Measurements from ENCODE around the gene SPPL2B. TPM values are rescaled to one million over a fixed set of nuclear protein-coding genes. Genes with fewer than 3 reads are reported as not detected.

Gene SPPL2B
- total RNA-seq, 2 donors from 2014 or later: 20.7 to 36.9 TPM

DNA sequence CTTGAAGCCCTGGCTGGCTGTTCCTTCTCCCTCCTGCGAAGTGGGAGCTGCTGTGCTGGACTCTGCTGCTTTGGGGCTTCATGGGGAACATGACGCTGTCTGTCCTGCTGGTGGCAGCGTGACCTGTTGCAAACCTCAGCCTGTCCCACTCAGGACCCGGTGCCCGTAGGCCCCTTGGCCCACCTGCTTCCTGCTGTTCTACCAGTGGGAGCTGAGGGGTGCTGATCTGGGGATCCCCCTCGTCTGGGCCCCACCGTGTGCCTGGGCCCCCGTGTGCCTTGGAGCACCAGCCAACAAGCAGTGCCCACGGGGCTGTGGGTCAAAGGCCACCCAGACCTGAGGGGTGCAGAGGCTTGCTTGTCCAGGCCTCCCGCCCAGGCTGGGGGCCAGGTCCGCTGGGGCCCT lies 5.3 kb downstream of the SPPL2B start:
- no peak for DNase-seq (ENCODE audit: low spot score)
- intact Hi-C loops (cut with DNase I): no loop called here

DNA sequence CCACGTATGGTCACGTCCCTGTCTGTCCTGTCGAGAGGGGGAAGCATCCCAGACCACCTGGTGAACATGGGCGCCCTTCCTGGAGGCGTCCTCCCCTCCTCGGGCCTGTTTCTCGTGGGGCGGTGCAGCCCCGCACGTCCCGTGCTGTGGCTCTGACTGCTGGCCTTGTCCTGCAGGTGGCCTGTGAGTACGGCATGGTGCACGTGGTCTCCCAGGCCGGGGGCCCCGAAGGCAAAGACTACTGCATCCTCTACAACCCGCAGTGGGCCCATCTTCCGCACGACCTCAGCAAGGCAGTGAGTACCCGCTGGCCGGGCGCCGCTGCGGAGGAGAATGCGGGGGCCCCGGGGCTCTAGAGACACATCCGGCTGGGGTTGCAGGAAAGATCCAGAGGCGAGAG lies 5.9 kb downstream of the SPPL2B start:
- intact Hi-C loops (cut with DNase I): no loop called here
- DNase-seq (ENCODE audit: low spot score): no peak

DNA sequence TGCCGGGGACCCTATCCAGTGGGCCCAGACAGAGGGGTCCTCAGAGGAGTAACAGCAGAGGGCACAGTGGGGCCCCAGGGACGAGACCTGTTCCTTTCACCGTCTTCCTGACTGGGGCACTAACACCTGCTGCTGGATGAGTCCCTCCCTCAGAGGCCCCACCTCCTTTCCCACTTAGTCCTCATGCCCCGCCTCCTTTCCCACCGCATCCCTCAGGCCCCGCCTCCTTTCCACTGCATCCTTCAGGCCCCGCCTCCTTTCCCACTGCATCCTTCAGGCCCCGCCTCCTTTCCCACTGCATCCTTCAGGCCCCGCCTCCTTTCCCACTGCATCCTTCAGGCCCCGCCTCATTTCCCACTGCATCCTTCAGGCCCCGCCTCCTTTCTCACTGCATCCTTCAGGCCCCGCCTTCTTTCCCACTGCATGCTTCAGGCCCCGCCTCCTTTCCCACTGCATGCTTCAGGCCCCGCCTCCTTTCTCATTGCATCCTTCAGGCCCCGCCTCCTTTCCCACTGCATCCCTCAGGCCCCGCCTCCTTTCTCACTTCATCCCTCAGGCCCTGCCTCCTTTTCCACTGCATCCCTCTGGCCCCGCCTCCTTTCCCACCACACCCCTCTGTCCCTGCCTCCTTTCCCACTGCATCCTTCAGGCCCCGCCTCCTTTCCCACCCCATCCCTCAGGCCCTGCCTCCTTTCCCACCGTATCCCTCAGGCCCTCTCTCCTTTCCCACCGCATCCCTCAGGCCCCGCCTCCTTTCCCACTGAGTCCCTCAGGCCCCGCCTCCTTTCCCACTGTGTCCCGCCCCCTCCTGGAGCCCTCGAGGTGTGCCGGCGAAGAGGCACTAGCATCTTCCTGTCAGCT lies 6.7 kb downstream of the SPPL2B start:
- DNase-seq (ENCODE audit: low spot score): no peak
- intact Hi-C loops (cut with DNase I): no loop called here

DNA sequence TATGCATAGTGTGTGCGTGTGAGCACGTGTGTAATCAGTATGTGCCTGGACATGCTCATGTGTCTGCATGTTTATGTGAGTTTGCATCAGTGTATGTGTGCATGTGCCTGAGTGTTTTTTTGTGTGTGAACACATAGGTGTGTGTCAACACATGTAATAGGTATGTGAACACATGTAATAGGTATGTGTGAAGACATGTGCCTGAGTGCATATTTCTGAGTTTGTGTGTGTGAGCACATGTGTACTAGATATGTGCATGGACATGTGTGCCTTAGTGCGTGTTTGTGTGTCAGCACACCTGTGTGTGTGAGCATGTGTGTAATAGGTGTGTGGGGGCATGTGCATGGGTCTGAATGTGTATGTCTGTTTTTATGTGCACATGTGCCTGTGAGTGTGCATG lies 7.4 kb downstream of the SPPL2B start:
- no peak for DNase-seq (ENCODE audit: low spot score)
- intact Hi-C loops (cut with DNase I): no loop called here

DNA sequence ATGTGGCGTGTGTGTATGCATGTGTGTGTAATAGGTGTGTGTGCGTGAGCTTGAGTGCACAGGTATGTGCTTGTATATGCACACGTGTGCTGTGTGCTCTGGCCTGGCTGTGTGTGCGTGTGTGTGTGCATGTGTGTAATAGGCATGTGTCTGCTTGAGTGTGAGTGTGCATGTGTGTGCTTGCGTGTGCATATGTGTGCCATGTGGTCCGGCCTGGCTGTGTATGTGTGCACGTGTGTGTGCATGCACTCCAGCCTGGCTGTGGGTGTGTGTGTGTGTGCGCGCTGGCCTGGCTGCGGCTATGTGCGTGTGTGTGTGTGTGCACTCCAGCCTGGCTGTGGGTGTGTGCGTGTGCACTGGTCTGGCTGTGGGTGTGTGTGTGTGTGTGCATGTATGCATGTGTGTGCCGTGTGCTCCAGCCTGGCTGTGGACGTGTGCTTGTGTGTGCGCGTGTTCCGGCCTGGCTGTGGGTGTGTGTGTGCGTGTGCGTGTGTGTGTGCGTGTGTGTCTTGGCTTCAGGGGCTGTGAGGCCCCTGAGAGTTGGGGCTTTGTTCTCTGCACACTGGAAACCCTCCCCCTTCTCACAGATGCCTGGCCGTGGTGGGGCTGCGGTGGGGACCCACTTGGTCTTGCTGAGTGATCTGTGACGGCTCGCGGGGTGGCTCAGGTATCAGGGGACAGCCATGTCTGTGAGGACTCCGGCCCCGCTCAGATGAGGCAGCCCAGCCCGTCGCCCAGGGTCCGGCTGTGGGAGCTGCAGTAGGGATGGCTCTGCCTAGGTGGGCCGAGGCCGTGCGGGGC lies 8.2 kb downstream of the SPPL2B start:
- intact Hi-C loops (cut with DNase I): no loop called here
- no peak for DNase-seq (ENCODE audit: low spot score)

DNA sequence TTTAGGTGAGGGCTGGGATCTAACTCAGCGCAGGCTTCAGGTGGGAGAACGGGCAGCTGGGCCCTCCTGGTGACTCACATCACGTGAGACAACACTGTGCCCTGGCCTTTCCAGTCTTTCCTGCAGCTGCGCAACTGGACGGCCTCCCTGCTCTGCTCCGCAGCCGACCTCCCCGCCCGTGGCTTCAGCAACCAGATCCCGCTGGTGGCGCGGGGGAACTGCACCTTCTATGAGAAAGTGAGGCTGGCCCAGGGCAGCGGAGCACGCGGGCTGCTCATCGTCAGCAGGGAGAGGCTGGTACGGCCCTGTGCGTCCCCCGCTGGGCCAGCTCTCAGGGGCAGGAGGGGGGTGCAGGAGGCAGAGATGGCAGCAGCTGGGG lies 8.8 kb downstream of the SPPL2B start:
- no peak for DNase-seq (ENCODE audit: low spot score)
- intact Hi-C loops (cut with DNase I): no loop called here

DNA sequence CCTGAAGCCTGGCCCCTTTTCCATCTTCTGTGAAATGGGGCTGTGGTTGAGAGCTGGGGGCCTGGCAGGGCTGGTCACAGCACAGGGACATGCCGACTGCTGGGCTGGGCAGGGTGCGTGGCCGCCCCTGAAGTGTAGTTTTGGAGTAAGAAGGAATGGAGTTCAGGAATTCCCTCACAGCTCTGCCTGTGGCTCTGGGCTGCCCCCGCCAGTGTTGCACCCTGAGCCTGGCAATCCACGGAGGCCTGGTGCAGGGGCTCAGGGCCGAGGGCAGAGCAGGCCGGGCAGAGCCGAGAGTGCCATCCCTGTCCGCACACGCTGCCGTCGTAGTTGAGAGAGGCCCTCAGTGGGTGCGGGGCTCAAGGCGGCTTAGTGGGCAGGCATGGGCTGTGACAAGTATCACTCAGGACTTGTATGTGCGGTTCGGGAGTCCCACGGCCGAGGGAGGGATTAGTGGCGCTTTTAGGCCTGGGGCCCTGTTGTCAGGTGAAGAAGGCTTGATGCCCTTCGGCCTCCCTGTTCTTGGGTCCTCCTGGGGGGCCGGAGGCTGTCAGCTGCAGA lies 9.7 kb downstream of the SPPL2B start:
- intact Hi-C loops (cut with DNase I): no loop called here
- DNase-seq (ENCODE audit: low spot score): no peak

DNA sequence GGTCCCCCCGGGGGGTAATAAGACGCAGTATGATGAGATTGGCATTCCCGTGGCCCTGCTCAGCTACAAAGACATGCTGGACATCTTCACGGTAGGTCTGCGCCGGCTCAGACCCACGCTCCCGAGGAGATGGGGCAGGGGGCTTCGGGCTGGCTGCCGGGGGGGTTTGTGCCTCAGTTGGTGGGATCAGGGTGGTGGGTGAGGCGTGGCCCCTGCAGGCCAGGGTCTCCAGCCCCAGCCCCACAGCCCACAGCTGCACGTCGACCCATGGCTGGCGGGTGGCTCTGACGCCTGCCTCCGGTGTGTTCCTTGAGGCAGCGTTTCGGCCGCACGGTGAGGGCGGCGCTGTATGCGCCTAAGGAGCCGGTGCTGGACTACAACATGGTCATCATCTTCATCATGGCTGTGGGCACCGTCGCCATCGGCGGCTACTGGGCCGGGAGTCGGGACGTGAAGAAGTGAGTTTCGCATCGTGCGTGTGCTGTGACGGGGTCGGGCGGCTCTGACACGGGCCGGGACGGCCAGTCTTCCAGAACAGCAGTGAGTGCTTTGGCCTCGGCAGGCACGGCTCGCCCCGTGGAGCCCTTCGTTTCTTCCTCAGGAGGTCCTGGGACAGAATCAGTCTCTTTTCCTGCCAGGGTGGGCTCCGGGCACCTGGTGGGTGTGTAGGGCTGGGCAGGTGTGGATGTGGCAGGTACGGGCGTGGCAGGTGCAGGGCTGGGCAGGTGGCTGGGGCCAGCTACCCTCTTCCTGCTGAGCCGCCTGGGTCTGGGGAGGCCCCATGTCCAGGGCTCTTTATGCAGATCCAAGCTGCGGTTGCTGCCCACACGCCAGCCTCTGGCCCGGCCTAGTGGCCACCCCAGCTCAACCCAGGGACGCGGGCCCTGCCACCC lies 10.5 kb downstream of the SPPL2B start:
- DNase-seq (ENCODE audit: low spot score): no peak
- intact Hi-C loops (cut with DNase I): no loop called here

DNA sequence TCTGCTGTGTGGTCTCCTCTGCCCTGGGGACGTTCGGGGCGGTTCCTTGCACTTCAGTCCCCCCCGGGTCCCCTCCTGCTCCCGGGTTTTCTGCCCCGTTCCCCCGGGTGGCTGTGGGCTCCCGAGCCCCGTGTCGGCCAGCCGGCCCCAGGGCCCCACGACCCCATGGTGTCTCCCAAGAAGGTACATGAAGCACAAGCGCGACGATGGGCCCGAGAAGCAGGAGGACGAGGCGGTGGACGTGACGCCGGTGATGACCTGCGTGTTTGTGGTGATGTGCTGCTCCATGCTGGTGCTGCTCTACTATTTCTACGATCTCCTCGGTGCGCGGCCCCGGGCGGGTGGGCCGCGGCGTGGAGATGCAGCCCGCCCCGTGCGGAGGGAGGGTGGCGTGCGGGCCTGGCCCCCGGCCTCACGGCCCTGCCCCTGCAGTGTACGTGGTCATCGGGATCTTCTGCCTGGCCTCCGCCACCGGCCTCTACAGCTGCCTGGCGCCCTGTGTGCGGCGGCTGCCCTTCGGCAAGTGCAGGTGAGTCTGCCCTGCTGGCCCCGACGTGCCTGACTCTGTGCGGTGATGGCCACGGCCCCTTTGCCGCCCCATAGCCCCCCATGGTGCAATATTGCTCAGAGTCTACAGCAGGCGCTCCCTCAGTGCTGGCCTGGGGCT lies 11.3 kb downstream of the SPPL2B start:
- no peak for DNase-seq (ENCODE audit: low spot score)
- intact Hi-C loops (cut with DNase I): no loop called here

DNA sequence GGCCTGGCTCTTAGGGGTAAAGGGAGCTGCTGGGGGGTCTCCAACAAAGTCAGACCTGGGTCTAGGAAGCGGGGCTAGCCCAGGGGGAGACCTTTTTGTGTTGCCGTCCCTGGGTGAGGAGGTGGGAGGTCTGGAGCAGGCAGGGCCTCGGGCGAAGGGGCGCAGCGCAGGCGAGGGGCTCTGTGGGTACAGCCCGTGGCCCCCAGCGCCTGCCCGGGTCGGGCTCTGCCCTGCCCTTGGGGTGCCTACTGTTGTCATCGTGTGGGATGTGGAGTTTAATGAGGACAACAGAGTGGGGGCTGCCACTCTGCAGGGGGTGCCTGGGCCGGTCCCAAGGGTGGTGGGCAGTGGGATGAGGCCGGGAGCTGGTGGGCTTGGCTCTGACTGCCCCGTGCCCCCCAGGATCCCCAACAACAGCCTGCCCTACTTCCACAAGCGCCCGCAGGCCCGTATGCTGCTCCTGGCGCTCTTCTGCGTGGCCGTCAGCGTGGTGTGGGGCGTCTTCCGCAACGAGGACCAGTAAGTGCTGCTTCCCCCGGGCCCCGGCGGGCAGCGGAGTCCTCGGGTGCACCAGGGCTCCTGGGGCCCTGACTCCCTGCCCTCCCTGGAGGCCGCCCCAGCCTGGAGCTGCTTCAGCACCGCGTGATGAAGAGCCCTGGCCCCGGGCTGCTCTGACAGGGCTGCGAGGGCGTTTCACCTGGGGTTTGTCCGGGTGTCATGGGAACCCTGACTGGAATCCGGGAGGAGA lies 12.2 kb downstream of the SPPL2B start:
- no peak for DNase-seq (ENCODE audit: low spot score)

DNA sequence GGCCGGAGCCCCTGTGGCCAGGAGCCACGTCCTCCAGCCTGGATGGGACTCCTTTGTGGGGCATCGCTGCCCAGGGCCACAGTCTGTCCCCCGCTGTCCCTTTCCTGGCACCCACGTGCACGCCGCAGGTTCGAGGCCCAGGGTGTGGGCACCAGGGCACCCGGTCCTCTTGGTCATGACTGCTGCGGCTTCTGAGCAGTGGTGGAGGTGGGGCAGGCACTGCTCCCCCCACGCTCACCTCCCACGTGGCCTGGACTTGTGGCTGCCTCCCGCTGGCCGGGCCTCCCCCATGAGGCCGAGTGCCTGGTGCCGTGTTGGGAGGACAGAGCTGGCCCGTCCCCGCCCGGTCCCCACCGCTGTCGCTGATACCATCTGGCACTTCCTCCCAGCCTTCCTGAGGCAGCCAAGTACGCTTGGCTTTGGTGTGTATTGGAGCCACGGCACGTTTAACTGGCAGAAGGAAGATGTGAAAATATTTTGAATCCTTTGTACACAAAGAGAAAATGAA lies 12.8 kb downstream of the SPPL2B start:
- no peak for DNase-seq (ENCODE audit: low spot score)

More for the DNA sequence above, 12.2 kb downstream of the SPPL2B start:
- intact Hi-C loops (cut with DNase I): no loop called here

DNA sequence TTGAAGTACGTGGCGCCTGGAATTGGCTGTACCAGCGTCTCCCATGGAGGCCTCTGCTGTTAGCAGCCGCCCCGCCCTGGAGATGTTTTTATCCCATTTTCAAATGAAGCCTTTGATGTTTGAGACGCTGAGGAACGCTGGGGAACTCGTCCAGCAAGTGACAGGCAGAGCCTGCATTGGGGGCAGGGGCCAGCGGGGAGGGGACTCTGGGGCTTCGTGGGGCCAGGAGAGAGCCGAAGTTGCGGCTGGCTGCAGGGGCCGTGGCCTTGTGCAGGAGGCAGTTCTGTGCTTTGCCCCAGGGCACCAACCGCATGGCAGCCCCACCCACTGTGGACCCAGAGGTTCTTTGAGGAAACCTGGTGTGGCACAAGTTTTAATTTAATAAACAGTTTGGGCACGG lies 13.5 kb downstream of the SPPL2B start:
- no peak for DNase-seq (ENCODE audit: low spot score)
- intact Hi-C loops (cut with DNase I): no loop called here

More for the DNA sequence above, 12.8 kb downstream of the SPPL2B start:
- intact Hi-C loops (cut with DNase I): no loop called here

DNA sequence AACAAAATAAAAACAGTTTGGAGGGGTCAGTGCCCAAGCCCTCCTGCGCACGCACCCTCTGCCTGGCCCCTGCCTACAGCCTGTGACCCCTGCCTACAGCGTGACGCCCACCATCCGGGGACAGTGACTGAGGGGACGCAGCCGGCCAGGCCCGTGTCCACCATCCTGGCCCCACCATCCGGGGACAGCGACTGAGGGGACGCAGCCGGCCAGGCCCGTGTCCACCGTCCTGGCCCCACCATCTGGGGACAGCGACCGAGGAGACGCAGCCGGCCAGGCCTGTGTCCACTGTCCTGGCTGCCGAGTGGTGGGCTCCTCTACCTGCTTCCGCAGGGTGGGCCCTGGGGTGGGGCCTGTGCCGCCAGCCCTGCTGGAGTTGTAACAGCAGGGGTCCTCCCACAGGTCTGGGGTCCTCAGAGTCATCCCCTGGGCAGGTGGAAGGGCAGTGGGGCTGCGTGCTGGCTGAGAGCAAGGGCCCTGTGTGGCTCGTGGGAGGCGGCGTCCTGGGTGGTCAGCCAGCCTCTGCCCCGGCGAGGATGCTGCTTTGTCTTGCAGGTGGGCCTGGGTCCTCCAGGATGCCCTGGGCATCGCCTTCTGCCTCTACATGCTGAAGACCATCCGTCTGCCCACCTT lies 14.3 kb downstream of the SPPL2B start:
- intact Hi-C loops (cut with DNase I): no loop called here
- no peak for DNase-seq (ENCODE audit: low spot score)

DNA sequence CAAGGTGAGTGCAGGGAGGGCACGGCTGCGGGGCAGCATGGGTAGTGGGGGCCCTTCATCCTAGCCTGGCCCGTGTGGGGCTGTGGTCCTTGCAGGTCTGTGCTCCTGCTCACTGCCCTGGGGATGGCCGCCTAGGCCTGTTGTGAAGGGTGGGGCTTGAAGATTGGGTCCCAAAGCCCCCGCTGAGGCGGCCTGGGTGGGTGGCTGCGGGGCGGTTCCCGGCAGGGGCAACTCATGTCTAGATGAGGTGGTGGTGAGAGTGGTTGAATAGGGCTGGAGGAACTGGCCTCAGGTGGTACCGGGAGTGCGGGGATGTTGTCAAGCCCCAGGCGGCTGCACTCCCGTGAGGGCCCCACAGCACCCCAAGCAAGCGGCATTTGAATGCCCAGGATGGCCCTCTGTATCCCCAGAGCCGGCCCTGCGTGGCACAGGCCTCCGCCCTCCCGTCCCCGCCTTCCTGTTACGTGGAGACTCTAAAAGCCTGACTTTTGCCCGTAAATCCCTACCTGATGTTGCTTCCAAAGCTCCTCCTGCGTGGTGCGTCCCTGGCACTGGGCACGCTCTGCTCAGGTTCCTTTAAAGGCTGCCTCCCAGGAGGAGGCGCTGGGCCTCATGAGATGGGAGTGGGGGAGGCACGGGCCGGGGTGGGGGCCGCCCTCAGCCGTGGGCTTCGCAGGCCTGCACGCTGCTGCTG lies 15.0 kb downstream of the SPPL2B start:
- no peak for DNase-seq (ENCODE audit: low spot score)
- intact Hi-C loops (cut with DNase I): no loop called here

DNA sequence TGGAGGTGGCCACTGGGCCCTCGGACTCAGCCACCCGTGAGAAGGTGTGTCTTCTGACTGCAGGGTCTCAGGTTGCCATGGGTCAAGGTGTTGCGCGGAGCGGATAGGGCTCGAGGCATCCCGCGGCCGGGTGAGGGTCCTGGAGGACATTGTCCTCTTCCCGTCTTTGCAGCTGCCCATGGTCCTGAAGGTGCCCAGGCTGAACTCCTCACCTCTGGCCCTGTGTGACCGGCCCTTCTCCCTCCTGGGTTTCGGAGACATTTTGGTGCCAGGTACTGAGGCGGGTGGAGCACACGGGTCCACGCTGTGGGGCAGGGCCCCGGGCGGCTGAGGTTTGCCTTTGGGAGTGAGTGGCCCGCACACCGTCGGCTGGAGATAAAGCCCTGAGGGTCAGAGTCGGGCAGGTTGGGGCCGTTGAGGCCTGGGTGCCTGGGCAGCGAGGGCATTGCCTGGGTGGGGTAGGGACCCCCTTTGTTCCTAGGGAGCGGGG lies 15.9 kb downstream of the SPPL2B start:
- DNase-seq (ENCODE audit: low spot score): no peak
- intact Hi-C loops (cut with DNase I): no loop called here

DNA sequence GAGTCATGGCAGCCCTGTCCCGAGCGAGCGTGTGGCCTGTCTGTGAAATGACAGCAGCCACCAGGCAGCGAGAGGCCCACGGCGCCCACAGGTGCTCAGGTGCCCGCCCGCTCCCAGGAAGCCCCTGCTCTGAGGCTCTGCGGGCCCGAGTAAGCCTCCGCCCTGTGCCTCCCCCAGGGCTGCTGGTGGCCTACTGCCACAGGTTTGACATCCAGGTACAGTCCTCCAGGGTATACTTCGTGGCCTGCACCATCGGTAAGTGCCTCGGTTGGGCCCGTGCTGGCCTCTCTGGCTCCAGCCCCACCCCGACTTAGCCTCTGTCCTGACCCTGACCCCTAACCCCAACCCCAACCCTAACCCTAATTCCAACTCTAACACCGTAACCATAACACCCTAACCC lies 16.6 kb downstream of the SPPL2B start:
- DNase-seq (ENCODE audit: low spot score): no peak

More for the DNA sequence above, 16.6 kb downstream of the SPPL2B start:
- intact Hi-C loops (cut with DNase I): no loop called here

Data from posterior vena cava (tissue), 2 donors.